GM23338 (cell line): ENCODE measurements around the gene PCGF2. TPM values are rescaled to one million over a fixed set of nuclear protein-coding genes. Genes with fewer than 3 reads are reported as not detected.

Experiments used
- ATAC-seq: fragments of 200-7000 bp; cut with Tn5 transposase; 3 replicates; pipeline ENCODE4 v1.9.1; 2020
- DNase-seq: peaks from one replicate; pipeline ENCODE4 v3.0.0-alpha.2; 2015; ENCODE audit warnings: low spot score
- H2AFZ ChIP-seq: fragments of 200-600 bp; sonication (generic); 2 replicates; pipeline ENCODE4 v1.8.0; 2016; ENCODE audit warnings: antibody characterized with exemption, mild to moderate bottlenecking, moderate library complexity
- H3F3A ChIP-seq: fragments of 200-600 bp; sonication (generic); replicated peaks from 2 replicates; pipeline ENCODE4 v1.8.0; 2017; ENCODE audit warnings: antibody characterized with exemption, mixed run types, low read depth
- H3K27ac ChIP-seq: fragments of 200-600 bp; sonication (generic); 2 replicates; pipeline ENCODE4 v1.6.1; 2016; ENCODE audit warnings: low read depth
- H3K27me3 ChIP-seq: fragments of 200-600 bp; sonication (generic); 2 replicates; pipeline ENCODE4 v1.8.0; 2016; ENCODE audit warnings: mild to moderate bottlenecking, mixed run types, moderate library complexity; ENCODE audit not compliant: insufficient read depth
- H3K36me3 ChIP-seq: fragments of 200-600 bp; sonication (generic); 2 replicates; pipeline ENCODE4 v1.8.0; 2016; ENCODE audit warnings: mild to moderate bottlenecking; ENCODE audit not compliant: insufficient read depth
- H3K4me1 ChIP-seq: fragments of 200-600 bp; sonication (generic); 2 replicates; pipeline ENCODE4 v1.8.0; 2016; ENCODE audit warnings: mild to moderate bottlenecking, moderate library complexity; ENCODE audit not compliant: insufficient read depth
- H3K4me2 ChIP-seq: fragments of 200-600 bp; sonication (generic); 2 replicates; pipeline ENCODE4 v1.7.1; 2017; ENCODE audit warnings: mixed run types
- H3K4me3 ChIP-seq: fragments of 200-600 bp; sonication (generic); 2 replicates; pipeline ENCODE4 v1.6.1; 2016; ENCODE audit warnings: mixed run types
- H3K79me2 ChIP-seq: fragments of 200-600 bp; sonication (generic); replicated peaks from 2 replicates; pipeline ENCODE4 v1.8.0; 2017; ENCODE audit warnings: mild to moderate bottlenecking; ENCODE audit not compliant: insufficient read depth
- H3K9me2 ChIP-seq: fragments of 200-600 bp; sonication (generic); 2 replicates; pipeline ENCODE4 v1.8.0; 2017; ENCODE audit not compliant: insufficient read depth
- H4K20me1 ChIP-seq: fragments of 200-600 bp; sonication (generic); replicated peaks from 2 replicates; pipeline ENCODE4 v1.8.0; 2017; ENCODE audit warnings: mild to moderate bottlenecking; ENCODE audit not compliant: insufficient read depth
- H3K27ac Mint-ChIP-seq: 2 replicates; pipeline ENCODE4 v1.8.0; 2020; ENCODE audit warnings: inconsistent platforms, mild to moderate bottlenecking, moderate library complexity, mixed read lengths
- H3K27me3 Mint-ChIP-seq: 3 replicates; pipeline ENCODE4 v1.8.0; 2022; ENCODE audit warnings: low read depth, mild to moderate bottlenecking, moderate library complexity, mixed read lengths, inconsistent platforms; ENCODE audit not compliant: insufficient read depth, poor library complexity
- H3K36me3 Mint-ChIP-seq: 3 replicates; pipeline ENCODE4 v1.8.0; 2021; ENCODE audit warnings: low read depth, mild to moderate bottlenecking, inconsistent platforms, moderate library complexity, mixed read lengths
- H3K4me1 Mint-ChIP-seq: 3 replicates; pipeline ENCODE4 v1.8.0; 2020; ENCODE audit warnings: mild to moderate bottlenecking, inconsistent platforms, mixed read lengths
- H3K4me3 Mint-ChIP-seq: 3 replicates; pipeline ENCODE4 v1.8.0; 2021; ENCODE audit warnings: moderate library complexity, mild to moderate bottlenecking, inconsistent platforms, mixed read lengths
- H3K9me3 Mint-ChIP-seq: 3 replicates; pipeline ENCODE4 v1.8.0; 2020; ENCODE audit warnings: moderate library complexity, mild to moderate bottlenecking, inconsistent platforms, mixed read lengths
- CREB1 ChIP-seq: fragments of 250-450 bp; sonication (Bioruptor Pico); IDR thresholded peaks from 2 replicates; pipeline ENCODE4 v1.5.0; 2020; ENCODE audit warnings: low read depth, mild to moderate bottlenecking, moderate library complexity
- CTCF ChIP-seq, 2 experiments: fragments of 200-600 bp in 1 of 2; sonication (generic) in 1 of 2; conservative IDR thresholded peaks; 2 replicates each; pipeline versions ENCODE4 v1.5.1 to v1.6.1; 2016 to 2017; ENCODE audit warnings: antibody characterized with exemption in 2 of 2, low read depth in 2 of 2, mild to moderate bottlenecking in 2 of 2, moderate library complexity in 1 of 2
- EZH2 ChIP-seq: fragments of 200-600 bp; sonication (generic); IDR thresholded peaks from one replicate; pipeline ENCODE4 v1.8.0; 2017; ENCODE audit warnings: antibody characterized with exemption, mild to moderate bottlenecking, low read depth; ENCODE audit not compliant: unreplicated experiment
- EZH2phosphoT487 ChIP-seq: fragments of 200-600 bp; sonication (generic); IDR thresholded peaks from one replicate; pipeline ENCODE4 v1.8.1; 2018; ENCODE audit warnings: antibody characterized with exemption; ENCODE audit not compliant: unreplicated experiment
- JUNB ChIP-seq: IDR thresholded peaks from one replicate; pipeline ENCODE4 v1.6.1; 2016; ENCODE audit warnings: antibody characterized with exemption; ENCODE audit not compliant: unreplicated experiment
- NANOG ChIP-seq: IDR thresholded peaks from 2 replicates; pipeline ENCODE4 v1.6.1; 2016; ENCODE audit warnings: antibody characterized with exemption, borderline replicate concordance
- POLR2AphosphoS5 ChIP-seq: IDR thresholded peaks from 2 replicates; pipeline ENCODE4 v1.6.1; 2016; ENCODE audit warnings: antibody characterized with exemption, low read depth
- REST ChIP-seq: IDR thresholded peaks from one replicate; pipeline ENCODE4 v1.6.1; 2018; ENCODE audit warnings: antibody characterized with exemption; ENCODE audit not compliant: unreplicated experiment
- STAT1 ChIP-seq: IDR thresholded peaks from one replicate; pipeline ENCODE4 v1.6.1; 2016; ENCODE audit warnings: antibody characterized with exemption; ENCODE audit not compliant: unreplicated experiment
- ZNF114 ChIP-seq: fragments of 250-450 bp; sonication (Bioruptor Pico); IDR thresholded peaks from 2 replicates; pipeline ENCODE4 v1.5.0; 2020; ENCODE audit warnings: mild to moderate bottlenecking, moderate library complexity
- ZNF331 ChIP-seq: fragments of 250-450 bp; sonication (Bioruptor Pico); IDR thresholded peaks from 2 replicates; pipeline ENCODE4 v1.5.0; 2020; ENCODE audit warnings: low read depth, mild to moderate bottlenecking, moderate library complexity
- ZNF462 ChIP-seq: fragments of 250-450 bp; sonication (Bioruptor Pico); IDR thresholded peaks from 2 replicates; pipeline ENCODE4 v1.5.0; 2020; ENCODE audit warnings: mild to moderate bottlenecking, moderate library complexity
- polyA plus RNA-seq: library from polyadenylated mRNA; unstranded; fragments of >200 nt; fragmentation: Nextera tagmentation; extraction: Ambion mirVana; gene quantifications from 2 replicates; pipeline ENCODE4 v1.2.1, GENCODE V29; 2016
- total RNA-seq: library from RNA; depleted of rRNA; stranded (reverse); fragments of >200 nt; shearing (Covaris generic); gene quantifications from 2 replicates; pipeline ENCODE4 v1.2.3, GENCODE V29; 2014
- TF ChIP-seq, protein P1 (sequence below): IDR thresholded peaks from 2 replicates; pipeline ENCODE4 v1.6.1; 2016; ENCODE audit warnings: antibody characterized with exemption

PCGF2 gene
- total and polyA plus RNA-seq, 2 experiments from 2014 or later, result 21.1 to 51.9 TPM

DNA sequence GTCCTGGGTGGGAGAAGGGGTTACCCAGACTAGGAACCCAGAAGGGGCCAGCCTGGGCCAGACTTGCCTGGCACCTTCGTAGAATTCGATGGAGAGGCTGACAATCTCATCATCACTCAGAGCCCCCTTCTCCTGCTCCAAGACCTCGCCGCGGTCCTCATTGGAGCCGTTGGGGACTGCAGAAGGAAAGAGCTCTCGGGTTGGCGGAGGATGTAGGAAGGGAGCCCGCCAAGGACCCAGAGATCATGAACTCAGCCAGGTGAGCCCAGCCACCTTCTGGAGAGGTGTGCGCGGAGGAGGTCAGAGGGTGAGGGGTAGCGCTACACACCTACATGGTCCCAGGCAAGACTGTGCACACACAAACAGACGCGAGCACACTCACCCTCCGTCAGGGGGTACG, 9.4 kb downstream of the PCGF2 start (continued):
- no peak for TF ChIP-seq ZNF331
- TF ChIP-seq REST, result no peak
- no peak for TF ChIP-seq EZH2

DNA sequence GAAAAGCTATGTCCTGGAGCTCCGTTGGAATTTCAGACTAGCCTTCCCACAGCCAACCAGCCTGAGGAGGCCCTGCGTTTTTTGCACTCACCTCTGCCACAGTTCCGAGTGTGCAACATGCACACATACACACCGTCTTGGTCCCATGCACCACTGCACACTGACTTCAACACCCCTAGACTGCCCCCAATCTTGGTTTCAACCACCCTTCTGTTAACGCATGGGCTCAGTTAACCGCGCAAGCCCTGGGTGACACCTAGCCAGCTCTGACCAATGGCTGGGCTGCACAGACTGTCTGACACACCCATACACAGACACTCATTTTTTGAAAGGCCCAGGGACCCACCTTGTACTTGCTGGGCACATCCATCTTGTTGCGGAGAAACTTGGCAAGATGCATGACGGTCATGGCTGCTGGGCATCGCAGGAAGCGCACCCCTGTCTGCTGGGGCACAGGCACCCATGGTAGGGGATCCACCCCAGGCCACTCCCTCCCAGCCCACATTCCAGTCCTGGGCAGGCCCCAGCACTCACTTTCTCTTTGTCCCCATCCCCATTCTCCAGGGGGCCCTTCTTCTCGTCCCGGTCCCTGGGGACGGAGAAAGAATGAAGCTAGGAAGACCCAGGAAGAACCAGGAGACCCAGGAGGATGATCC, 10.0 kb downstream of the PCGF2 start:
- Mint-ChIP-seq H3K27me3 (peaks cover 18% of the 10 kb centered on the region), H3K9me3 (no peaks in the 10 kb centered on the region), H3K36me3 (peaks cover 78% of the 10 kb centered on the region), H3K27ac (no peak overlapping the region), H3K4me3 (no peak overlapping the region; the same call in 2 of the 3 replicates), H3K4me1 (peaks cover 39% of the 10 kb centered on the region)
- DNase-seq (no peak), ATAC-seq (no peak)
- no peak overlapping the region for H3K4me2 ChIP-seq
- H3K4me1 ChIP-seq, result peaks cover 9% of the 10 kb centered on the region; the same call in 1 of the 2 replicates
- peaks cover 33% of the 10 kb centered on the region for H3K79me2 ChIP-seq
- peaks cover 5% of the 10 kb centered on the region for H3K36me3 ChIP-seq
- peaks cover 43% of the 10 kb centered on the region for H4K20me1 ChIP-seq
- H3K27me3 ChIP-seq, result no peaks in the 10 kb centered on the region
- no peak overlapping the region for H3K27ac ChIP-seq
- no peak overlapping the region for H2AFZ ChIP-seq
- H3F3A ChIP-seq, result peaks cover 12% of the 10 kb centered on the region; the same call in 1 of the 2 replicates
- H3K4me3 ChIP-seq, result no peak overlapping the region
- H3K9me2 ChIP-seq, result no peaks in the 10 kb centered on the region
- TF ChIP-seq STAT1 (no peak), JUNB (no peak), POLR2AphosphoS5 (no peak), CTCF (conservative IDR thresholded peaks at IDR 0.05; ENCODE audit: low read depth in 2 of 2) (no peak), NANOG (no peak), EZH2phosphoT487 (no peak), ZNF331 (no peak), ZNF462 (no peak), ZNF114 (CRISPR knock-in tag) (no peak), EZH2 (no peak), CREB1 (CRISPR knock-in tag) (no peak)
- TF ChIP-seq, protein P1, sequence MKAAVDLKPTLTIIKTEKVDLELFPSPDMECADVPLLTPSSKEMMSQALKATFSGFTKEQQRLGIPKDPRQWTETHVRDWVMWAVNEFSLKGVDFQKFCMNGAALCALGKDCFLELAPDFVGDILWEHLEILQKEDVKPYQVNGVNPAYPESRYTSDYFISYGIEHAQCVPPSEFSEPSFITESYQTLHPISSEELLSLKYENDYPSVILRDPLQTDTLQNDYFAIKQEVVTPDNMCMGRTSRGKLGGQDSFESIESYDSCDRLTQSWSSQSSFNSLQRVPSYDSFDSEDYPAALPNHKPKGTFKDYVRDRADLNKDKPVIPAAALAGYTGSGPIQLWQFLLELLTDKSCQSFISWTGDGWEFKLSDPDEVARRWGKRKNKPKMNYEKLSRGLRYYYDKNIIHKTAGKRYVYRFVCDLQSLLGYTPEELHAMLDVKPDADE, result no peak
